Gastrocnemius medialis (tissue), 4 donors: ENCODE data around the gene NPFF.

Experiments
- CTCF ChIP-seq, 5 experiments: fragments of 450-650 bp in 3 of 5; fragments of 200-600 bp in 2 of 5; sonication (generic) in 2 of 5; IDR thresholded peaks in 4 of 5; conservative IDR thresholded peaks in 1 of 5; 1 replicate in 4 of 5; 2 replicates in 1 of 5; pipeline ENCODE4 v1.5.1; 2016 to 2019; ENCODE audit warnings: antibody characterized with exemption in 5 of 5, mild to moderate bottlenecking in 3 of 5, moderate library complexity in 3 of 5
- POLR2A ChIP-seq, 2 donors: fragments of 450-650 bp; IDR thresholded peaks; one replicate each; pipeline ENCODE4 v1.6.1; 2017; ENCODE audit warnings: antibody characterized with exemption in 2 of 2, mild to moderate bottlenecking in 2 of 2, moderate library complexity in 2 of 2

- TF ChIP-seq CTCF (IDR thresholded peaks at IDR 0.05 in 4 of 5, conservative IDR thresholded peaks at IDR 0.05 in 1 of 5) (no peak), POLR2A (IDR thresholded peaks at IDR 0.05) (no peak)
Observed at GRCh38 chr12:53532524-53533445, 25.5 kb upstream of the NPFF start.
